Activated CD4-positive, alpha-beta T cell treated with anti-CD3 and anti-CD28 coated beads, Interleukin-2, amount 10 ng/mL, durations not matched to agents 7 days and 5 days (primary cell): ENCODE data around the gene PTX3. TPM values are rescaled to one million over a fixed set of nuclear protein-coding genes. Genes with fewer than 3 reads are reported as not detected.

ENCODE experiments used
- total RNA-seq, 2 experiments: library from RNA; stranded (reverse); gene quantifications; one replicate each; pipeline ENCODE4 v1.2.3, GENCODE V29; 2021

PTX3 gene
- total RNA-seq, 2 experiments from 2014 or later, result 0.40 TPM; not detected in 1

Other genes with a start within 250 kb of the PTX3 start
- not detected for gene VEPH1, start 66.6 kb downstream of the PTX3 start, total RNA-seq